MM.1S (cell line): ENCODE data around the gene BUD31.

ENCODE experiments used
- DNase-seq: peaks from one replicate; pipeline ENCODE4 v3.0.0-alpha.2; 2015
- H2AFZ ChIP-seq: fragments of 300-600 bp; sonication (generic); 2 replicates; pipeline ENCODE4 v1.6.0; 2016; ENCODE audit warnings: antibody characterized with exemption, low read length
- H3F3A ChIP-seq: fragments of 300-600 bp; sonication (generic); 2 replicates; pipeline ENCODE4 v1.6.1; 2016; ENCODE audit warnings: mild to moderate bottlenecking, antibody characterized with exemption, low read length, moderate library complexity, mixed read lengths; ENCODE audit not compliant: insufficient read depth
- H3K27ac ChIP-seq: fragments of 300-600 bp; sonication (generic); 2 replicates; pipeline ENCODE4 v1.5.1; 2016; ENCODE audit warnings: mild to moderate bottlenecking, low read length
- H3K27me3 ChIP-seq: fragments of 300-600 bp; sonication (generic); replicated peaks from 2 replicates; pipeline ENCODE4 v1.6.0; 2016; ENCODE audit warnings: low read length; ENCODE audit not compliant: insufficient read depth
- H3K36me3 ChIP-seq: fragments of 300-600 bp; sonication (generic); replicated peaks from 2 replicates; pipeline ENCODE4 v1.6.1; 2016; ENCODE audit warnings: mild to moderate bottlenecking, low read length, mixed read lengths; ENCODE audit not compliant: insufficient read depth
- H3K4me1 ChIP-seq: fragments of 300-600 bp; sonication (generic); 2 replicates; pipeline ENCODE4 v1.6.1; 2016; ENCODE audit warnings: low read length, mixed read lengths
- H3K4me2 ChIP-seq: fragments of 300-600 bp; sonication (generic); 2 replicates; pipeline ENCODE4 v1.6.0; 2016; ENCODE audit warnings: low read depth, low read length
- H3K4me3 ChIP-seq: fragments of 300-600 bp; sonication (generic); 2 replicates; pipeline ENCODE4 v1.5.1; 2016; ENCODE audit warnings: low read length, mixed read lengths
- H3K79me2 ChIP-seq: fragments of 300-600 bp; sonication (generic); 2 replicates; pipeline ENCODE4 v1.6.1; 2016; ENCODE audit warnings: mixed run types, low read length, mixed read lengths
- H3K9ac ChIP-seq: fragments of 300-600 bp; sonication (generic); 2 replicates; pipeline ENCODE4 v1.6.1; 2016; ENCODE audit warnings: low read length, mixed read lengths
- H3K9me2 ChIP-seq: fragments of 300-600 bp; sonication (generic); replicated peaks from 2 replicates; pipeline ENCODE4 v1.6.1; 2016; ENCODE audit warnings: mild to moderate bottlenecking, low read length, mixed read lengths; ENCODE audit not compliant: insufficient read depth
- H3K9me3 ChIP-seq: fragments of 300-600 bp; sonication (generic); replicated peaks from 2 replicates; pipeline ENCODE4 v1.6.1; 2016; ENCODE audit warnings: mild to moderate bottlenecking, low read length, mixed read lengths; ENCODE audit not compliant: insufficient read depth
- H4K20me1 ChIP-seq: fragments of 300-600 bp; sonication (generic); 2 replicates; pipeline ENCODE4 v1.6.1; 2016; ENCODE audit warnings: mild to moderate bottlenecking, low read length, moderate library complexity, mixed read lengths; ENCODE audit not compliant: insufficient read depth
- EZH2 ChIP-seq: fragments of 300-600 bp; sonication (generic); optimal IDR thresholded peaks from 2 replicates; pipeline ENCODE3; 2017; ENCODE audit warnings: low read depth, mild to moderate bottlenecking, antibody characterized with exemption, low read length, mixed read lengths
- EZH2phosphoT487 ChIP-seq: fragments of 300-600 bp; sonication (generic); IDR thresholded peaks from 2 replicates; pipeline ENCODE4 v1.6.1; 2018; ENCODE audit warnings: antibody characterized with exemption, low read length
- TF ChIP-seq, protein P1 (sequence below): fragments of 300-600 bp; sonication (generic); IDR thresholded peaks from 2 replicates; pipeline ENCODE4 v1.5.1; 2016; ENCODE audit warnings: antibody characterized with exemption, low read length, mixed read lengths

The BUD31 gene

DNA sequence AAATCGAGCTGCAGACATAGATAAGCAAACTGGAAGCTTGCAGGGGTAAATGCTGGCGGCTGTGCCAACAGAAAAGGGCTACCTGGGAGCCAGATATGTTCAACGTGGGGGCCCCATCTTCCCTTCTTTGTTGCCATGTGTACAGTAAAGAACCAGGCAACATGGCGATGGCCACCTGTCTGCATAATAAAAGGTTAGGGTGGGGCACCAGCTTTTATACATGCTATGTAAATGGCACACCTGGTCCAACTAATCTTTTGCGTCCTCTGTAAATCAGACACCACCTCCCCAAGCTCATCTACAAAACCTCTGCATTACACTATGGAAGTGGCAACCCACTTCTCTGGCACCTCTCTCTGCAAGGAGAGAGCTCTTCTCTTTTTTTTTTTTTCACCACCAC lies 13.9 kb downstream of the BUD31 start:
- Histone ChIP-seq H2AFZ (no peak overlapping the region), H3K27ac (no peak overlapping the region), H3K9me3 (no peaks in the 10 kb centered on the region), H3K27me3 (no peaks in the 10 kb centered on the region), H3K4me1 (no peaks in the 10 kb centered on the region), H3K4me3 (no peak overlapping the region), H3K36me3 (peaks cover 3% of the 10 kb centered on the region), H4K20me1 (no peaks in the 10 kb centered on the region), H3K9ac (no peak overlapping the region), H3F3A (no peaks in the 10 kb centered on the region), H3K79me2 (peaks cover 3% of the 10 kb centered on the region; the same call in 1 of the 2 replicates), H3K4me2 (no peak overlapping the region), H3K9me2 (no peaks in the 10 kb centered on the region)
- DNase-seq: no peak
- TF ChIP-seq, protein P1, sequence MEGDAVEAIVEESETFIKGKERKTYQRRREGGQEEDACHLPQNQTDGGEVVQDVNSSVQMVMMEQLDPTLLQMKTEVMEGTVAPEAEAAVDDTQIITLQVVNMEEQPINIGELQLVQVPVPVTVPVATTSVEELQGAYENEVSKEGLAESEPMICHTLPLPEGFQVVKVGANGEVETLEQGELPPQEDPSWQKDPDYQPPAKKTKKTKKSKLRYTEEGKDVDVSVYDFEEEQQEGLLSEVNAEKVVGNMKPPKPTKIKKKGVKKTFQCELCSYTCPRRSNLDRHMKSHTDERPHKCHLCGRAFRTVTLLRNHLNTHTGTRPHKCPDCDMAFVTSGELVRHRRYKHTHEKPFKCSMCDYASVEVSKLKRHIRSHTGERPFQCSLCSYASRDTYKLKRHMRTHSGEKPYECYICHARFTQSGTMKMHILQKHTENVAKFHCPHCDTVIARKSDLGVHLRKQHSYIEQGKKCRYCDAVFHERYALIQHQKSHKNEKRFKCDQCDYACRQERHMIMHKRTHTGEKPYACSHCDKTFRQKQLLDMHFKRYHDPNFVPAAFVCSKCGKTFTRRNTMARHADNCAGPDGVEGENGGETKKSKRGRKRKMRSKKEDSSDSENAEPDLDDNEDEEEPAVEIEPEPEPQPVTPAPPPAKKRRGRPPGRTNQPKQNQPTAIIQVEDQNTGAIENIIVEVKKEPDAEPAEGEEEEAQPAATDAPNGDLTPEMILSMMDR: no peak
- TF ChIP-seq EZH2phosphoT487: no peak
- no peak for TF ChIP-seq EZH2

DNA sequence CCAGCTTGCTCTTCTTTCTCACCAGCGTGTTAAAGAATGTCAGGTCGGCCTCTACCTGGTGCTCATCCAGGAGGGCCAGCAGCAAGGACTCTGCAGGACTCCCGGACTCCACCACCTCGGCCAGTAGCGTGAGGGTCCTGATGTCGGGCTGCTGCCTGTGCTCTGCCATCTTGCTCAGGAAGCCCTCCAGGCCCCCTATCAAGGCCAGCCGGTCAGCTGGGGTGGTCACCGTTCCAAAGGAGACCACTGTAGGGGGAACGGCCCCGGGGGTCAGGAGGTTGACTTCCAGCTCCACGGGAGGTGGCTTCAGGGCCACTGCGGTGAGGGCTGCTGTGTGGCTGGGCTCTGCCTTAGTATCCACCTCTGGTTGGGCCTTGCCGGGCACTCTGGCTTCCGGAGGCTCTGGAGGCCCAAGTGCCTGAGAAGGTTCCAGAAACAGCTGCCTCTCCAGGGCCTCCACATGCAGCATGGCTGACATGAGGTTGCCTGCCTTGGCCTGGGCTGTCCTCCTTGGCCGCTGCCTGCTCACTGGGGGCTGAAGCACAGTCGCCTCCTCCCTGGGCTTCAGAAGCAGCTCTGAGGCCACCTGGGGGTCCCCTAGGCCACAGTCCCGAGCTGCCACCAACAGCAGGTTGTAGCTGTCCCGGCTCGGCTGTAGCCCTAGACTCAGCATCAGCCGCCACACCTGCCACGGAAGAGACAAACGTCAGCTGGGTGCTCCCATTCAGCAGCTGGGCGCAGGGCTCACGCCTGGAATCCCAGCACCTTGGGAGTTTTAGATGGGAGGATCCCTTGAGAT lies 16.4 kb downstream of the BUD31 start:
- no peaks in the 10 kb centered on the region for H3K4me1 ChIP-seq
- H3K4me3 ChIP-seq: no peak overlapping the region
- no peaks in the 10 kb centered on the region for H3F3A ChIP-seq
- no peaks in the 10 kb centered on the region for H3K9me2 ChIP-seq
- TF ChIP-seq EZH2 (no peak), EZH2phosphoT487 (no peak)
- TF ChIP-seq, protein P1: no peak
- H3K9me3 ChIP-seq: no peaks in the 10 kb centered on the region
- H3K4me2 ChIP-seq: no peak overlapping the region
- H3K79me2 ChIP-seq: no peaks in the 10 kb centered on the region
- H3K9ac ChIP-seq: no peak overlapping the region
- H3K27me3 ChIP-seq: no peaks in the 10 kb centered on the region
- H3K36me3 ChIP-seq: no peaks in the 10 kb centered on the region
- no peak for DNase-seq
- no peak overlapping the region for H3K27ac ChIP-seq
- H2AFZ ChIP-seq: no peak overlapping the region
- no peaks in the 10 kb centered on the region for H4K20me1 ChIP-seq

DNA sequence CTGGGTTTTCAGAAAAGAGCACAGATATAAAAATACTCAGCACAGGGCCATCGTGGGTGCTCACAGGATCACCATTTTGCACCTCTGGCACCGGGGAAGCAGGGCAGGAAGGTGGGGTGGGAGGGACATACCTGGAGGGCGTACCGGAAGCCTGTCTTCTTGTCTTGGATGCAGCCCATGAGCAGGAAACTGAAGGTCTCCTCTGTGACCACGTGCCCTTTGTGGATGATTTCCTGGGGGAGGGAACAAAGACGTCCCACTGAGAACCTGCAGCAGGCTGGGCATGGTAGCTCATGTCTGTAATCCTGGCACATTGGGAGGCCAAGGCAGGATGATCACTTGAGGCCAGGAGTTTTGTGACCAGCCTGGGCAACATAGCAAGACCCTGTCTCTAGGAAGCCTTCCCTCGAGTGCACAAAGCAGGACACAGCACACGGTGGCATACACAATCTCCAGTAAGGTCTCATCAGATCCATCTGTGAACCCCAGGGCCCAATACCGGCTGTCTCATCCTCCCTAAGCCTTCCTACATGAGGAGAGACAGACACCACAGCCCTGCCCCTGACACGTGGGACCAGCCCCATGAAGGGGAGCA lies 20.3 kb downstream of the BUD31 start:
- Histone ChIP-seq H3F3A (no peaks in the 10 kb centered on the region), H3K79me2 (no peaks in the 10 kb centered on the region), H3K9me2 (no peaks in the 10 kb centered on the region), H3K4me3 (no peak overlapping the region), H3K27ac (no peak overlapping the region), H3K9me3 (no peaks in the 10 kb centered on the region), H3K4me2 (no peak overlapping the region), H3K27me3 (no peaks in the 10 kb centered on the region), H4K20me1 (no peaks in the 10 kb centered on the region), H3K9ac (no peak overlapping the region), H3K36me3 (no peaks in the 10 kb centered on the region), H3K4me1 (no peaks in the 10 kb centered on the region), H2AFZ (no peak overlapping the region)
- TF ChIP-seq EZH2phosphoT487 (no peak), EZH2 (no peak)
- TF ChIP-seq, protein P1: no peak
- DNase-seq: no peak
